Measurements from ENCODE around the gene NIT1.

Gene NIT1

GRCh38 chr1:161085165-161085564 lies 32.7 kb upstream of the NIT1 start:
- no peak for DNase-seq

GRCh38 chr1:161086457-161086856 lies 31.4 kb upstream of the NIT1 start:
- DNase-seq, result no peak

- DNase-seq, result no peak
Observed at GRCh38 chr1:161088587-161089110, 29.3 kb upstream of the NIT1 start.

- DNase-seq, result no peak
Observed at GRCh38 chr1:161089251-161089924, 28.5 kb upstream of the NIT1 start, which contains the start of gene NECTIN4. Gene NECTIN4 (minus strand): TSS chr1:161089558. CDS start chr1:161089296, 262 bp downstream.

- DNase-seq, result no peak
Observed at GRCh38 chr1:161089938-161090337, 28.0 kb upstream of the NIT1 start.

GRCh38 chr1:161090617-161091016 lies 27.3 kb upstream of the NIT1 start:
- no peak for DNase-seq

GRCh38 chr1:161091093-161091492 lies 26.8 kb upstream of the NIT1 start:
- DNase-seq, result no peak

- no peak for DNase-seq
Observed at GRCh38 chr1:161091796-161092507, 26.0 kb upstream of the NIT1 start.

GRCh38 chr1:161092621-161093028 lies 25.3 kb upstream of the NIT1 start:
- DNase-seq, result peak; percentile 76

- no peak for DNase-seq
Observed at GRCh38 chr1:161094481-161094880, 23.4 kb upstream of the NIT1 start.

- DNase-seq, result no peak
Observed at GRCh38 chr1:161095230-161095629, 22.7 kb upstream of the NIT1 start.

GRCh38 chr1:161096015-161096414 lies 21.9 kb upstream of the NIT1 start:
- no peak for DNase-seq

GRCh38 chr1:161096530-161096929 lies 21.4 kb upstream of the NIT1 start:
- DNase-seq, result no peak

- DNase-seq, result peak; percentile 87
Observed at GRCh38 chr1:161098210-161099068, 19.5 kb upstream of the NIT1 start, which contains the start of gene KLHDC9. Gene KLHDC9 (plus strand): TSS chr1:161098361. CDS start chr1:161098536, 175 bp downstream.

- DNase-seq, result no peak
Observed at GRCh38 chr1:161099090-161099802, 18.7 kb upstream of the NIT1 start.

- no peak for DNase-seq
Observed at GRCh38 chr1:161100556-161100955, 17.3 kb upstream of the NIT1 start.

GRCh38 chr1:161106431-161106830 lies 11.5 kb upstream of the NIT1 start:
- no peak for DNase-seq

- no peak for DNase-seq
Observed at GRCh38 chr1:161111117-161111516, 6.8 kb upstream of the NIT1 start.

GRCh38 chr1:161111527-161111926 lies 6.4 kb upstream of the NIT1 start:
- no peak for DNase-seq

- DNase-seq, result no peak
Observed at GRCh38 chr1:161113915-161114314, 4.0 kb upstream of the NIT1 start.

GRCh38 chr1:161114556-161114955 lies 3.3 kb upstream of the NIT1 start:
- no peak for DNase-seq

GRCh38 chr1:161115132-161115711 lies 2.7 kb upstream of the NIT1 start:
- no peak for DNase-seq
